Peyer's patch (tissue), 4 donors: Measurements from ENCODE around the gene TSHZ1.

ENCODE experiments used
- CTCF ChIP-seq, 6 experiments: fragments of 450-650 bp in 4 of 6; fragments of 200-600 bp in 2 of 6; sonication (generic) in 1 of 6; IDR thresholded peaks; one replicate each; pipeline ENCODE4 v1.5.1; 2017 to 2019; ENCODE audit warnings: antibody characterized with exemption in 6 of 6, mild to moderate bottlenecking in 3 of 6, moderate library complexity in 1 of 6
- POLR2A ChIP-seq, 2 donors: fragments of 450-650 bp; IDR thresholded peaks; one replicate each; pipeline ENCODE4 v1.5.1; 2017; ENCODE audit warnings: antibody characterized with exemption in 2 of 2, mild to moderate bottlenecking in 2 of 2, moderate library complexity in 2 of 2

DNA sequence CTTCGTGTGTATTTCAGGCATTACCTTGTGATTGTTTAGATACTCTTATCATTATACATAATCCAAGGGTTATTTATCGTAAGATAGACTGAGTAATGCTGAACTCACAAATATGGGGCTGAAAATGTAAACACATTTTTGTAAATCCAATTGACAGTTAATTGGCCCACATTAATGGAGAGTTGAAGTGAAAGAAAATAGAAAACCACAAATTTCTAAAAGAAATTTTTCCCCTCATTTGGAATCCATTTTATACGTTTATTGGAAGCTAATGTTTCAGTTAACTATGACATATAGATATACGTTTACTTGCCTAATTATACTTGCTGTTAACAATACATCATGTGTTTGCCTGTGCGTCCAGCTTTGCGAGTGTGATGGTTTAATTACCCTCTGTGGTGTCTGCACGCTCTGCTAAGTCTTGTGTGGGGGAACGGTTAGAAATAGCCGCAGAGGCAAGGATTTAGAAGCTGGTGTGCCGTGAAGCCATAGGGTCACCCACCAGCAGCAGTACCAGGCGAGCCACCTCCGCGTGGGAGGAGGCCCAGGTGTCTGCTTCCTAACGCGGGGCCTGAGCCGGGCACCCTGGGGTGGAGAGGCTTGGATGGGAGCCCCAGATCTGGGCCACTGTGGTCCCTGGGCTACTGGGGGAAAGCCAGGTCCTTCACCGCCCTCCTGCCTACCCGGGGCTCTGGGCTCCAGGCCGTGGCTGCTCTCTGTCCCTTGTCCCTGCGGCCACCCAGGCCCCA lies 38.0 kb downstream of the TSHZ1 start:
- TF ChIP-seq CTCF (IDR thresholded peaks at IDR 0.05) (no peak), POLR2A (IDR thresholded peaks at IDR 0.05) (no peak)
